ENCODE data around the gene SCRN2.

- TF ChIP-seq CTCF (IDR thresholded peaks at IDR 0.05), result no peak
- no peak for TF ChIP-seq POLR2AphosphoS5 (IDR thresholded peaks at IDR 0.05)
Observed at GRCh38 chr17:47867813-47868533, 26.9 kb upstream of the SCRN2 start.

Measured in breast epithelium (tissue), 3 donors.